ENCODE measurements around the gene PVALB.

DNA sequence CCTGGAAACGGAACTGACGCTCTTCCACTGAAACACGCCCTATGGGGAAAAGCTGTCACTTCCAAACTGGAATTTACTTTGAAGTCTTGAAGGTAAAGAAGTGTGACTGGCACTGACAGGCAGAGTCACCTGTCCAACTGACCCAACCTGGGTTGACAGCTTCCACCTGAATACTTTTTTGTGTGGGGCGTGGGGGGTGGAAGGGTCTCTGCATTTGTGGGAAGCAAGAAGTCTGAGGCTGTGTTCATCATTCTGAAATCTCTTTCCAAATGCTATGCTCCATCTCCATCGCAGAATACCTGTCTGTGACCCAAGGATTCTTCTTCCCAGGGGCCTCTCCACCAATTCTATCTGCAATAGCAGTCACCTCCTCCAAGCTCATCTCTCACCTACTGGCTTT, 48.7 kb downstream of the PVALB start:
- TF ChIP-seq, protein P1, sequence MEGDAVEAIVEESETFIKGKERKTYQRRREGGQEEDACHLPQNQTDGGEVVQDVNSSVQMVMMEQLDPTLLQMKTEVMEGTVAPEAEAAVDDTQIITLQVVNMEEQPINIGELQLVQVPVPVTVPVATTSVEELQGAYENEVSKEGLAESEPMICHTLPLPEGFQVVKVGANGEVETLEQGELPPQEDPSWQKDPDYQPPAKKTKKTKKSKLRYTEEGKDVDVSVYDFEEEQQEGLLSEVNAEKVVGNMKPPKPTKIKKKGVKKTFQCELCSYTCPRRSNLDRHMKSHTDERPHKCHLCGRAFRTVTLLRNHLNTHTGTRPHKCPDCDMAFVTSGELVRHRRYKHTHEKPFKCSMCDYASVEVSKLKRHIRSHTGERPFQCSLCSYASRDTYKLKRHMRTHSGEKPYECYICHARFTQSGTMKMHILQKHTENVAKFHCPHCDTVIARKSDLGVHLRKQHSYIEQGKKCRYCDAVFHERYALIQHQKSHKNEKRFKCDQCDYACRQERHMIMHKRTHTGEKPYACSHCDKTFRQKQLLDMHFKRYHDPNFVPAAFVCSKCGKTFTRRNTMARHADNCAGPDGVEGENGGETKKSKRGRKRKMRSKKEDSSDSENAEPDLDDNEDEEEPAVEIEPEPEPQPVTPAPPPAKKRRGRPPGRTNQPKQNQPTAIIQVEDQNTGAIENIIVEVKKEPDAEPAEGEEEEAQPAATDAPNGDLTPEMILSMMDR (IDR thresholded peaks at IDR 0.05; ENCODE audit: insufficient read depth, low read length, poor library complexity, severe bottlenecking): no peak
- no peak for TF ChIP-seq EZH2phosphoT487 (conservative IDR thresholded peaks at IDR 0.05; ENCODE audit: low read length)
